ENCODE results near the gene CHRNB1.

GRCh38 chr17:7437369-7437863, 7.4 kb upstream of the CHRNB1 start:
- TF ChIP-seq CTCF (IDR thresholded peaks at IDR 0.05) (no peak), POLR2A (IDR thresholded peaks at IDR 0.05) (no peak)

Measured in heart left ventricle (tissue), 13 donors.